Adrenal gland (tissue), 12 donors: ENCODE results near the gene NAALADL2. TPM values are rescaled to one million over a fixed set of nuclear protein-coding genes. Genes with fewer than 3 reads are reported as not detected.

ENCODE experiments used
- DNase-seq, 7 donors: peaks; one replicate each; pipeline ENCODE4 v3.0.0-alpha.2; 2019 to 2020
- H3K27ac ChIP-seq, 5 donors: fragments of 200-600 bp; sonication (generic) in 4 of 5; 1 replicate in 3 of 5; 2 replicates in 2 of 5; pipeline versions ENCODE4 v1.5.1 to v1.8.0; 2016 to 2020; ENCODE audit warnings: mild to moderate bottlenecking in 1 of 5
- H3K27me3 ChIP-seq: fragments of 200-600 bp; 2 replicates; pipeline ENCODE4 v1.8.0; 2021
- H3K36me3 ChIP-seq, 2 donors: fragments of 200-600 bp; replicated peaks in 1 of 2; 1 replicate in 1 of 2; 2 replicates in 1 of 2; pipeline versions ENCODE4 v1.5.1 to v1.8.0; 2018 to 2022
- H3K4me1 ChIP-seq, 2 donors: fragments of 200-600 bp; replicated peaks in 1 of 2; 1 replicate in 1 of 2; 2 replicates in 1 of 2; pipeline versions ENCODE4 v1.5.1 to v1.8.0; 2018 to 2021
- H3K4me3 ChIP-seq, 4 donors: fragments of 200-600 bp; sonication (generic) in 3 of 4; one replicate each; pipeline ENCODE4 v1.5.1; 2016 to 2018
- H3K9me3 ChIP-seq, 3 donors: fragments of 200-600 bp; sonication (generic) in 1 of 3; replicated peaks in 1 of 3; 1 replicate in 2 of 3; 2 replicates in 1 of 3; pipeline versions ENCODE4 v1.5.1 to v1.8.0; 2016 to 2021
- CTCF ChIP-seq, 6 experiments: fragments of 450-650 bp in 4 of 6; fragments of 200-600 bp in 2 of 6; sonication (generic) in 1 of 6; IDR thresholded peaks; 1 replicate in 5 of 6; 2 replicates in 1 of 6; pipeline versions ENCODE4 v1.5.1 to v1.8.0; 2016 to 2021; ENCODE audit warnings: antibody characterized with exemption in 6 of 6, mild to moderate bottlenecking in 2 of 6, moderate library complexity in 1 of 6
- POLR2A ChIP-seq, 2 donors: fragments of 450-650 bp; IDR thresholded peaks; one replicate each; pipeline ENCODE4 v1.6.1; 2017; ENCODE audit warnings: antibody characterized with exemption in 2 of 2, mild to moderate bottlenecking in 2 of 2, moderate library complexity in 1 of 2
- WGBS, 4 donors: extraction: QIAGEN DNeasy Blood & Tissue Kit in 2 of 4; methylation state at CpG; one replicate each; pipeline versions ENCODE4 v1.1.5 to v1.1.7; 2013 to 2017; 5-methylcytosine and 5-hydroxymethylcytosine counted together
- intact Hi-C, 2 donors: fragments of 100-400 bp; cut with DNase I; formaldehyde crosslinking; loops; one replicate each; pipeline versions ENCODE4 v1.14.1 to v1.15.0; 2022 to 2023
- polyA plus RNA-seq, 3 donors: library from polyadenylated mRNA; stranded (reverse); fragments of 200-250 nt in 2 of 3; fragments of 350-450 nt in 1 of 3; fragmentation: Illumina TruSeq in 1 of 3; extraction: RNeasy Lipid Tissue Mini Kit (QIAGEN cat#74804) in 1 of 3; gene quantifications; one replicate each; pipeline ENCODE4 v1.2.3, GENCODE V29; 2013 to 2014
- total RNA-seq, 9 donors: library from RNA; depleted of rRNA in 4 of 9; stranded (reverse); fragments of >200 nt in 4 of 9; fragments of 120-200 nt in 1 of 9; fragmentation: NEBNext Ultra II Directional in 1 of 9; extraction: Animal tissue kit (Norgen Biotek cat#: 25700) in 1 of 9; gene quantifications; one replicate each; pipeline versions ENCODE4 v1.1.0 to v1.2.4, GENCODE V29; 2013 to 2023
- donor health status: healthy with polysubstance abuse.
- donor health status: Bipolar disorder and iron deficiency.
- donor health status: DM: yes; HTN: yes; CAD: no.
- donor health status: DM: no; HTN: no; CAD: no.
- donor health status: DM: no; HTN: no; CAD: no.
- donor health status: DM: yes; HTN: yes; CAD: no.

The NAALADL2 gene
- total and polyA plus RNA-seq, 12 donors = 0.24 to 7.8 (median 4.8) TPM

DNA sequence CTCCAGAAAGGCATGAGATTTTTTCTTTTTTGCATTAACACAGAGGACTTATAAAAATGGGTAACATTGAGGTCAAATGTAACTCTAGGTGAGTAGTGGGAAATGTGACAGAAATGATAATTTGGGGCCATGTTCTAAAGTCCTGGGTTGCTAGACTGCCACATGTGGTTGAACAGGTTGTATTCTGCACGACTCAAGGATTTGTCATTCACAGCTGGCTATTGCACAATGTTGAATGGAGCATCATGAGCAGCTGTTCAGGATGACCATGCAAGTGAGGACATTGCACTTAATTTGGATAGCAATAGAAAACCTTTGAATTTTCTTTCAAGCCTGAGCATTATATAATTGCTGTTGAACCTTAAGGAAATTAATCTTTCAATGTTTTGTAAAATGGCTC, 396.6 kb downstream of the NAALADL2 start:
- Histone ChIP-seq H3K9me3 (no peaks in the 10 kb centered on the region), H3K27me3 (no peaks in the 10 kb centered on the region), H3K27ac (no peak overlapping the region), H3K4me3 (no peak overlapping the region), H3K4me1 (no peaks in the 10 kb centered on the region), H3K36me3 (no peaks in the 10 kb centered on the region)
- DNase-seq = no peak
- WGBS, 4 donors = 44 to 55% (median 46%) methylated on average over 1 of the region's 1 CpG
- TF ChIP-seq CTCF (IDR thresholded peaks at IDR 0.05) (no peak), POLR2A (IDR thresholded peaks at IDR 0.05) (no peak)
- intact Hi-C loops = no loop called here

- no peaks in the 10 kb centered on the region for H3K36me3 ChIP-seq
- H3K4me3 ChIP-seq = no peak overlapping the region
- no peaks in the 10 kb centered on the region for H3K27me3 ChIP-seq
- TF ChIP-seq CTCF (IDR thresholded peaks at IDR 0.05) = no peak
- no peak for TF ChIP-seq POLR2A (IDR thresholded peaks at IDR 0.05)
- no peaks in the 10 kb centered on the region for H3K9me3 ChIP-seq
- H3K4me1 ChIP-seq = no peaks in the 10 kb centered on the region
- no peak overlapping the region for H3K27ac ChIP-seq
- intact Hi-C loops = no loop called here
- DNase-seq = no peak
Measured at GRCh38 chr3:175257123-175257522, 398.0 kb downstream of the NAALADL2 start.

DNA sequence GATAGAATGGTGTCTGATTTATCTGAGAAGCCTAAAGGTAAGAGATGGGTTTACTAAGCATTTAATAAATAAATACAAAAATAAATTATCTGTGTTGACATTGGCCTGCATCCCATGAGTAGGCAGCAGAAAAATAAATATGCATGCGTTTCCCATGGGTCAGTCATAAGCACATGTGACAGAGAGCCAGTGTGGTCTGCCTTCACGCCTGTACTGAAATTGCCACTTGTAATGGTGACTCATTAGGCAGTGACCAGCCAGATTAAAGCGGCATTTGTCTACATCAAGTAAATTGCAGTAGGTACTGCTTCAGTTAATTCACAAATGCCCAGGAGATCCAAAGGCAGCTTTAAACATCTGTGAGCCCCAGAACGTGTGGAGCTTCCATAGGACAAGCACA, 399.6 kb downstream of the NAALADL2 start:
- H3K27ac ChIP-seq = no peak overlapping the region
- H3K9me3 ChIP-seq = no peaks in the 10 kb centered on the region
- no peaks in the 10 kb centered on the region for H3K36me3 ChIP-seq
- WGBS, 4 donors = 73 to 85% (median 84%) methylated on average over 4 of the region's 4 CpGs
- H3K4me1 ChIP-seq = no peaks in the 10 kb centered on the region
- intact Hi-C loops = no loop called here
- H3K4me3 ChIP-seq = no peak overlapping the region
- H3K27me3 ChIP-seq = no peaks in the 10 kb centered on the region
- TF ChIP-seq CTCF (IDR thresholded peaks at IDR 0.05) (no peak), POLR2A (IDR thresholded peaks at IDR 0.05) (no peak)
- no peak for DNase-seq

DNA sequence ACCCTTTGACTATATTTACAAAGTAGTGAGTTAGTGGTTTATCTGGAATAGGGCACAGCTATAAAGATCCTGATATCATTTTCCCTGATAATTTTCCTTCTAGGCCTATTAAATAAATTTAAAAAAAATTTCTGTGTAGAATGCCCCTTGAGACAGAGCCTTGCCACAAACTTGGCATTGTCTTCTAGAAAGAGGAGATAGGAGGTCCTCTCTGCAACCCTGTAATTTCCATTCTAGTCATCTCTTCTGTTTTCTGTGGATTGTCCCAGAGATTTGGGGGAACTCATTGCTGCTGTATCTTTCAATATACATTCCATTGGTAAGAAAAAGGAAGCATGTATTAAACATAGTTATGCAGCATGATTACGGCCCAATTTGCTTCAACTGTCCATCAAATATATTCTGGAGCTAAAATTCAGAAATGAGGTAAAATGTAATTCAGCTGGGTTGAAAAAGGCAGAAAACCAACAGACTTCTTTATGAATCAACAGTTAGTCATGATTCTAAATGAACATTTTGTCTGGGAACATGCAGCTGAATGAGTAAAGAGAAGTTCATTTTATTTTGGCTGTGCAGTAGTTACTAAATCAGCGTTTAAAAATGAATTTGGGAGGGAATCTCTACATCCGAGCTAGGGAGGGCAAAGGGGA, 401.1 kb downstream of the NAALADL2 start:
- Histone ChIP-seq H3K27ac (no peak overlapping the region), H3K4me3 (no peak overlapping the region), H3K27me3 (no peaks in the 10 kb centered on the region), H3K36me3 (no peaks in the 10 kb centered on the region), H3K9me3 (no peaks in the 10 kb centered on the region), H3K4me1 (no peaks in the 10 kb centered on the region)
- no peak for DNase-seq
- 52 to 75% (median 65%) methylated on average over 3 of the region's 3 CpGs for WGBS, 4 donors
- TF ChIP-seq POLR2A (IDR thresholded peaks at IDR 0.05) (no peak), CTCF (IDR thresholded peaks at IDR 0.05) (no peak)
- intact Hi-C loops = no loop called here
